Inflammatory macrophage (primary cell): Measurements from ENCODE around the gene PIP5K1B.
A peak's percentile ranks its signal among the peaks of the same experiment; 100 is the strongest.
"Not testable (repeated sequence)": the region's sequence is repeated elsewhere in the genome, so short reads cannot be mapped to it uniquely, and the experiment has no call there.

ENCODE experiments used
- DNase-seq, 2 donors: peaks; one replicate each; pipeline ENCODE4 v3.0.0-alpha.2; 2020 to 2022
- total RNA-seq, 18 experiments: gene quantifications; one replicate each; lab custom pipeline; 2026; ENCODE audit warnings: mixed read lengths in 6 of 18, inconsistent platforms in 2 of 18; lab: John Stamatoyannopoulos, UW

Gene PIP5K1B
- 0.75 to 6.9 (median 1.8) reads per million in 18 experiments for total RNA-seq

GRCh38 chr9:68704814-68705530 is at the start of gene PIP5K1B:
TSS of gene PIP5K1B (plus strand) at chr9:68705240. CDS start at chr9:68822615, 117,375 bp downstream.
- peak; percentile 70 to 81 for DNase-seq

- no peak for DNase-seq
Measured at GRCh38 chr9:68664036-68664435, 41.0 kb upstream of the PIP5K1B start.

- DNase-seq: no peak
Measured at GRCh38 chr9:68668127-68668526, 36.9 kb upstream of the PIP5K1B start.

GRCh38 chr9:68669218-68669617 is 35.8 kb upstream of the PIP5K1B start:
- DNase-seq: no peak

GRCh38 chr9:68672215-68672614 is 32.8 kb upstream of the PIP5K1B start:
- DNase-seq: no peak

GRCh38 chr9:68672625-68673024 is 32.4 kb upstream of the PIP5K1B start:
- no peak for DNase-seq

GRCh38 chr9:68678430-68678829 is 26.6 kb upstream of the PIP5K1B start:
- peak; percentile 7 to 11 for DNase-seq

GRCh38 chr9:68683433-68683832 is 21.6 kb upstream of the PIP5K1B start:
- DNase-seq: no peak

GRCh38 chr9:68685213-68685612 is 19.8 kb upstream of the PIP5K1B start:
- no peak for DNase-seq

- DNase-seq: peak; percentile 51 to 54
Measured at GRCh38 chr9:68685770-68686169, 19.3 kb upstream of the PIP5K1B start.

- no peak for DNase-seq
Measured at GRCh38 chr9:68690088-68690487, 15.0 kb upstream of the PIP5K1B start.

GRCh38 chr9:68692519-68692918 is 12.5 kb upstream of the PIP5K1B start:
- no peak for DNase-seq

- no peak for DNase-seq
Measured at GRCh38 chr9:68694125-68694524, 10.9 kb upstream of the PIP5K1B start.

GRCh38 chr9:68697851-68698250 is 7.2 kb upstream of the PIP5K1B start:
- DNase-seq: no peak

- DNase-seq: no peak
Measured at GRCh38 chr9:68698943-68699509, 6.0 kb upstream of the PIP5K1B start.

- not testable (repeated sequence) for DNase-seq
Measured at GRCh38 chr9:68699625-68700024, 5.4 kb upstream of the PIP5K1B start.

- DNase-seq: no peak
Measured at GRCh38 chr9:68702493-68702892, 2.5 kb upstream of the PIP5K1B start.

GRCh38 chr9:68703672-68704071 is 1.4 kb upstream of the PIP5K1B start:
- no peak for DNase-seq

- no peak for DNase-seq
Measured at GRCh38 chr9:68704498-68704813, 584 bp upstream of the PIP5K1B start.

- peak; percentile 4 to 18 for DNase-seq
Measured at GRCh38 chr9:68705531-68706362, 707 bp downstream of the PIP5K1B start.

- peak in 1 of 2 donors; percentile 18 for DNase-seq
Measured at GRCh38 chr9:68706363-68707201, 1.5 kb downstream of the PIP5K1B start.

- DNase-seq: no peak
Measured at GRCh38 chr9:68707801-68708488, 2.9 kb downstream of the PIP5K1B start.
